Renal cortical epithelial cell (primary cell): Measurements from ENCODE around the gene SRF. TPM values are rescaled to one million over a fixed set of nuclear protein-coding genes. Genes with fewer than 3 reads are reported as not detected.
"Not testable (repeated sequence)": the region's sequence is repeated elsewhere in the genome, so short reads cannot be mapped to it uniquely, and the experiment has no call there.

Experiments
- DNase-seq: peaks from one replicate; pipeline ENCODE4 v3.0.0-alpha.2; 2011; ENCODE audit warnings: low read depth
- total RNA-seq: library from RNA; depleted of rRNA; stranded (reverse); fragments of >200 nt; gene quantifications from 2 replicates; pipeline ENCODE4 v1.2.3, GENCODE V29; 2014

The SRF gene
- 14.2 and 20.9 TPM in 2 replicates for total RNA-seq

GRCh38 chr6:43170931-43171706 is at the start of gene SRF:
SRF (plus strand) TSS chr6:43171269; CDS start chr6:43171657, 388 bp downstream.
- DNase-seq: peak; percentile 98

- DNase-seq: no peak
These were observed 48.9 kb upstream of the SRF start for GRCh38 chr6:43122146-43122545.

GRCh38 chr6:43123461-43124314 is 47.4 kb upstream of the SRF start:
- DNase-seq: no peak

GRCh38 chr6:43124481-43124880 is 46.6 kb upstream of the SRF start:
- no peak for DNase-seq

DNA sequence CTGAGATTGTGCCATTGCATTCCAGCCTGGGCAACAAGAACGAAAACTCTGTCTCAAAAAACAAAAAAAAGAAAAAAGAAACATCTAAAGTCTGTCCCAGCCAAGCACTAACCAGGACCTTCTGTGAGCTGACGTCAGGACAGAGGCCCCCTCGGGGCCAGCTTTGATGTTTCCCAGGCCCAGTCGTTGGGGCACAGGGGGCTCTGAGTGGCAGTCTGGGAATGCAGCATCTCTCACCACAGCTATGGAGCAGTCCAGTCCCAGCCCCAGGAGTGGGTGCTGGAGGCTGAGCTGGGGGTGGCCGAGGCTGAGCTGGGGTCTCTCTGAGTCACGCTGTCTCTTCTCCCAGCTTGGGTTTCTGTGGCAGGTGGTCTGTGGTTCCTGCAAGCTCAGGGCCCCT is 46.0 kb upstream of the SRF start:
- no peak for DNase-seq

DNA sequence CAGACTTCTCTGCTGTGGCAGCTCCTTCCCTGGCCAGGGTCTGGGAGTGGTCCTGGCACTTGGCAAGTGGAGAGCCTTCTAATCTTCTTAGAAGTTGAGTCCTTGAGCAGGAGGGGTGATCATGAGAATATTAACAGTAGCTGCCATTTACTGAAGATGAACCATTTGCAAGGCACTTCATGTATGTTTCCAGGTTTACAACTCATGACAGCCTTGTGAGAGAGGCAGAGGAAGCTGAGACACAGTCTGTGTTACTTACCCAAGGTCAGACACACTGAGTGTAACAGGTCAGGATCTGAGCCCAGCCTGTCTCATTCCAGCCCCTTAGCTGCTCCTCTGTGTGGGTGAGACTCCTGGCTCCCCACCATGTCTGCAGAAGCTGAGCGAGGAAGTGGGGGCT is 45.5 kb upstream of the SRF start:
- DNase-seq: no peak

DNA sequence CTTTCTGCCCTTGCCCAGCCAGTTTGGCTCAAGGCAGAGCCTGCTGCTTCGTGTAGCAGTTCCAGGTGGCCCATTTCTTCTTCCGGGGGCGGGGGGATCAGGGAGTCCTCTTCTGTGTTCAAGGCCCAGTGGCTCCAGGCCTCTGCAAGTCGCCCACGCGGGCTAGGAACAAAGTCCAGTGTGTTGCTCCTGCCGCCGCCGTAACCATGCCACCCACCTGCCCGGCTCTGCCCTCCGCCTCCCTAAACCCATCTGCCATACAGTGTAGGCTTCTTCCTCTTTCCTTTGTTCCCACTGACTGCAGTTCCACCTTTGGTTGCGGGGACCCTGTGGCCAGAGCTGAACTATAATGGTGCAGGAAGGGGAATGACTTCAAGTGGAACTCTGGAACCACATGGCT is 43.9 kb upstream of the SRF start:
- DNase-seq: no peak

- no peak for DNase-seq
These were observed 43.2 kb upstream of the SRF start for GRCh38 chr6:43127877-43128276.

DNA sequence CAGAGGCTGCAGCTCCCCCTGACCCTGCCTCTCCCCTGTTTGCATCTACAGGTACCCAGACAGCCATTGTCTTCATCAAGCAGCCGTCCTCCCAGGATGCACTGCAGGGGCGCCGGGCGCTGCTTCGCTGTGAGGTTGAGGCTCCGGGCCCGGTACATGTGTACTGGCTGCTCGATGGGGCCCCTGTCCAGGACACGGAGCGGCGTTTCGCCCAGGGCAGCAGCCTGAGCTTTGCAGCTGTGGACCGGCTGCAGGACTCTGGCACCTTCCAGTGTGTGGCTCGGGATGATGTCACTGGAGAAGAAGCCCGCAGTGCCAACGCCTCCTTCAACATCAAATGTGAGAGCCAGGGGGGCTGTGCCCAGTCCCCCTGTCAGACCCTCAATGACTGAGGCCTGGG is 42.1 kb upstream of the SRF start:
- DNase-seq: no peak

- no peak for DNase-seq
These were observed 41.5 kb upstream of the SRF start for GRCh38 chr6:43129434-43130194.

- DNase-seq: no peak
These were observed 40.6 kb upstream of the SRF start for GRCh38 chr6:43130429-43130828.

GRCh38 chr6:43131379-43131778 is 39.7 kb upstream of the SRF start:
- DNase-seq: not testable (repeated sequence)

GRCh38 chr6:43138267-43138666 is 32.8 kb upstream of the SRF start:
- no peak for DNase-seq

DNA sequence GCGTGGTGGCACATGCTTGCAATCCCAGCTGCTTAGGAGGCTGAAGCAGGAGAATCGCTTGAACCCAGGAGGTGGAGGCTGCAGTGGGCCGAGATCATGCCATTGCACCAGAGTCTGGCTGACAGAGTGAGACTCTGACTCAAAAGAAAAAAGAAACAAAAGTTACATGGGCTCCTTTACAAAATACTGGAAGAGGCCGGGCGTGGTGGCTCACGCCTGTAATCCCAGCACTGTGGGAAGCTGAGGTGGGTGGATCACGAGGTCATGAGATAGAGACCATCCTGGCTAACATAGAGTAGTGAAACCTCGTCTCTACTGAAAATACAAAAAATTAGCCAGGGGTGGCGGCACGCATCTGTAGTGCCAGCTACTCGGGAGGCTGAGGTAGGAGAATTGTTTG is 31.1 kb upstream of the SRF start:
- DNase-seq: not testable (repeated sequence)

DNA sequence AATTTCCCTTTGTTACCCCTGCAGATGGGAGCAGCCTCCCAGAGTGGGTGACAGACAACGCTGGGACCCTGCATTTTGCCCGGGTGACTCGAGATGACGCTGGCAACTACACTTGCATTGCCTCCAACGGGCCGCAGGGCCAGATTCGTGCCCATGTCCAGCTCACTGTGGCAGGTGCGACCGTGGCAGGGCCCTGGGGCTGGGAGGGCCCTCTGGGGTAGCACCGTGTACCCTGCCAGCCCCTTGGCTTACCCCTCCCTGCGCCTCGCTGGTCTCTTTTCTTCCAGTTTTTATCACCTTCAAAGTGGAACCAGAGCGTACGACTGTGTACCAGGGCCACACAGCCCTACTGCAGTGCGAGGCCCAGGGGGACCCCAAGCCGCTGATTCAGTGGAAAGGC is 29.4 kb upstream of the SRF start:
- DNase-seq: no peak

DNA sequence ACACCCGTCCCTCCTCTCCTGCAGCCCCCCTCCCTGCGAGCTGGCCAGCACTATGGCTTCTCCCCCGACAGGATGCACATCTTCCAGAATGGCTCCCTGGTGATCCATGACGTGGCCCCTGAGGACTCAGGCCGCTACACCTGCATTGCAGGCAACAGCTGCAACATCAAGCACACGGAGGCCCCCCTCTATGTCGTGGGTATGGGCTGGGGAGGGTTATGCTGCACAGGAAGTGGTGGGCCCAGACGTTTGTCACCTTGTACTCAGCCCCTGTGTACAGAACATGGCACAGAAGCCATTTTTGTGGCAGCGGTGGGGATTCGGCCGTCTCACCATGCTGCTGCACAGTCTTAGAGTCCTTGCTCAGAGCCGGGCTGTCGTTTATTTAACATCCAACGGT is 29.0 kb upstream of the SRF start:
- DNase-seq: no peak

- DNase-seq: peak; percentile 57
These were observed 27.6 kb upstream of the SRF start for GRCh38 chr6:43143235-43144128.

- DNase-seq: no peak
These were observed 26.2 kb upstream of the SRF start for GRCh38 chr6:43144879-43145278.

DNA sequence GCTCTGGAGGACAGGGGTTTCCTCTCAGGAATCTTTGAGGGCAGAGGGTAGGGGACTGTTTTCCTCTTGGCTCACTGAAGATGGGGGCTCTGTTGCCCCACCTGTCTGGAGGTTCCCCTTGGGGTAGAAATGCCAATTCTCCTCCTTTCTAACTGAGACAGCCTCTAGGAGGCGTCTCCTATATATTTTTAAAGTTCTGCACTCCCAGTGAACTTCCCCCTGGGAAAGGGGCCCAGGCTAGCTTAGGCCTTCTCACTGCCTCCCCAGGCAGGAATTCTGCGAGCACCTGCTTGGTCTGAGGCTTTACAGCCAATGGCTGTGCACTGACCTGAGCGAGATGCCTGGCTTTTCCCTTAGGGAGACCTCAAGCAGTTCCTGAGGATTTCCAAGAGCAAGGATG is 24.8 kb upstream of the SRF start:
- DNase-seq: no peak

DNA sequence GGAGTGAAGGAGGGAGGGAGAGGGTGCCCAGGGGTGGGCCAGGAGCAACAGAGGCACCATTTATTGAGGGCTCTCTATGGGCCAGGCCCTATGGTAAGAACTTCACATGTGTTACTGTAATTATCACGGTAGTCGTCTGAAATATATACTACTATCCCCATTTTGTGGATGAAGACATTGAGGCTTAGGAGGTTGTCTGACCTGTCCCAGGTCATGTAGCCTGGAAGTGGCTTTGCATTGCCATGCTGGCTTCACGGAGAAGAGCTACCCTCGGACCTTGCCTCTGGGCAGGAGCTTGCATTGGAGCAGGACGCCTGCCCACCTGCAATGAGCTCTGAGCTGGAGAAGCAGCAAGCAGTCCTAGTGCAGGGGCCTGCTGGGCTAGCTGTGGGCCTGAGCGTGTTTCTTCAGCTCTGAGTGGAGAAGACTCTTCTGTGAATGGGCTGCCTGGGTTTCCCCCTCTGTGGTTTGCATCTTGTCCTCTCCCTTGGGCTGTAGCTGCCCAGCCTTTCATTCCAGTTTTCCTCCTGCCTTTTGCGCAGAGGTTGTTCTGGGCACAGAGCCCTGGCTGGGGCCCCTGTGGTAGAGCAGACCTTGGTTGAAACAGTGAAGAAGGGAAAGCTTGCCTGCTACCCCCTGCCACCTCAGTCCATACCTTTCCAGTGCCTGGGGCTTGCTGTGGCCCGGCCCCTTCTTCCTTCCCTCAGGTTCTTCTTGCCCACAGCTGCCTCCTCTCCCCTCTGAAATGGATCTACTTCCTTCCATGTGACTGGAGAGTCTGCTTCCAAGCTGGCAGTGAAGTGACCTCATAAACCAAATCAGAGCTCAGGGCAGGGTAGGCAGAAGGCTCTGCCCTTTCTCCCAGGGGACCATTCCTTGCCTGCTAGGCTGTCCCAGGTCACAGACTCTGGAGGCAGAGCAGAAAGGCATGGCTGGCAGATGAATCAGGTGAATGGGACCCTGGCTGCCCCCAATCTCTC is 24.1 kb upstream of the SRF start:
- DNase-seq: no peak
